ENCODE data around the gene RIN3.

DNA sequence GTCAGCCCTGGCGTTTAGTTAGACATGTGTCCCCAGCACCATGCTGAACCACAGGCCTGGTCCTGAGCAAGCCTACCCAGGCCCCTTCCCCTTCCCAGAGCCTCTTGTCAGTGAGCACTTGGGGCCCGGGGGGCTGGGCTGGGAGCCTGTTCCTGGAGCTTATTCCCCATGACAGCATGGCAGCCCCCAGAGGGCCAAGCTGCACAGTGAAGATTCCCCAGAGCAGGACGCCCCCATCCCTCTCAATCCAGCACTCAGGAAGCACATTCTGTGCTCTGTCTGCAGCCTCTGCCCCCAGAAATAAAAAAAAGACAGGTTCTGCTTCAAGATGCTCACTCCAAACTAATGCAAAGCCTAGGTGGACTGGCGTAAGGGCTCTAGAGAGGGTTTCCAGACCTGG lies 117.5 kb downstream of the RIN3 start:
- TF ChIP-seq, protein P1, sequence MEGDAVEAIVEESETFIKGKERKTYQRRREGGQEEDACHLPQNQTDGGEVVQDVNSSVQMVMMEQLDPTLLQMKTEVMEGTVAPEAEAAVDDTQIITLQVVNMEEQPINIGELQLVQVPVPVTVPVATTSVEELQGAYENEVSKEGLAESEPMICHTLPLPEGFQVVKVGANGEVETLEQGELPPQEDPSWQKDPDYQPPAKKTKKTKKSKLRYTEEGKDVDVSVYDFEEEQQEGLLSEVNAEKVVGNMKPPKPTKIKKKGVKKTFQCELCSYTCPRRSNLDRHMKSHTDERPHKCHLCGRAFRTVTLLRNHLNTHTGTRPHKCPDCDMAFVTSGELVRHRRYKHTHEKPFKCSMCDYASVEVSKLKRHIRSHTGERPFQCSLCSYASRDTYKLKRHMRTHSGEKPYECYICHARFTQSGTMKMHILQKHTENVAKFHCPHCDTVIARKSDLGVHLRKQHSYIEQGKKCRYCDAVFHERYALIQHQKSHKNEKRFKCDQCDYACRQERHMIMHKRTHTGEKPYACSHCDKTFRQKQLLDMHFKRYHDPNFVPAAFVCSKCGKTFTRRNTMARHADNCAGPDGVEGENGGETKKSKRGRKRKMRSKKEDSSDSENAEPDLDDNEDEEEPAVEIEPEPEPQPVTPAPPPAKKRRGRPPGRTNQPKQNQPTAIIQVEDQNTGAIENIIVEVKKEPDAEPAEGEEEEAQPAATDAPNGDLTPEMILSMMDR (conservative IDR thresholded peaks at IDR 0.05 in 1 of 2, IDR thresholded peaks at IDR 0.05 in 1 of 2; ENCODE audit: extremely low read depth in 1 of 2, insufficient read depth in 1 of 2, low read depth in 1 of 2, low read length in 2 of 2) = no peak
- TF ChIP-seq EZH2 (IDR thresholded peaks at IDR 0.05; ENCODE audit: borderline replicate concordance, low read length) = no peak
